ENCODE results near the gene RCOR1.
"Not testable (repeated sequence)": the region's sequence is repeated elsewhere in the genome, so short reads cannot be mapped to it uniquely, and the experiment has no call there.

Gene RCOR1

DNA sequence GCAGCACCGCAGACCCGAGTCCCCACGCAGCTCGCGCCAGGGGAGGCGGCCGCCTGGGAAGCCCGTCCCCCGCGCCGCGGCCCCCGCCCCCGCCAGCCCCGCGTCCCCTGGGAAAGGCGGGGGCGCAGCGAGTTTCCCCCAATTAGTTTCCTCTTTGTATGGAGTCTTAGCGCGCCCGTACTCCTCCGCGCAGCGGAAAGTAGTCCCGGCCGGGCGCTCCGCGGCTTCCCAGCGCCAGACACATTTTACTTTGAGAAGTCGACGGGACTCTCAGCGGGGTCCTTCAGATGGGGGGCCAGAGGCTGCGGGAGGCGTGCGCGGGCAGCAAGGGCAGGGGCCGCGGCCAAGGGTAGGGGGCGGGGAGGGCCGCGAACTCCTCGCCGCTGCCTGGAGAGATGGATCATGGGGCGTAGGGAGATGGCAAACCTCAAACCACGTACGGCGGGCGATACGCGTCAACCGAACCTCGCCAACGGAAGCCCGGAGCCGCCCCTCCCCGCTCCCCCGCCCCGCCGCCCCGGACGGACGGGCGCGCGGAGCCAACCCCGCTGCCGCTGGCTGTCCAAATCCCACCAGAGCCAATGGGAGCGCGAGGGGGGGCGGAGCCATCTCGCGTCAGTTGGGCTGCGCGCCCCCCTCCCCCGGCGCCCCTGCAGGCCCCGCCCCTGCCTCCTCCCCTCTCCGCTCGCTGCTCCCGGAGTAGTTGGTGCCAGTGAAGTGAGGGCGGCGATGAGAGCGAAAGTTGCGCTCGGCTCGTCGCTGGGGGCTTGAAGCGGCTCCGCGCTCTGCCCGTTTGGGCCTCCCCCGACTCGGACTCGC is at the start of gene RCOR1:
RCOR1 (plus strand) TSS at position 706 of the 819 bp plus-strand sequence. CDS start 238 bp downstream, outside the sequence.
- DNase-seq (ENCODE audit: low read depth), result peak; percentile 95
- peak within 1 kb of the TSS; percentile 95 for H3K4me3 ChIP-seq (ENCODE audit: low read depth, low read length)

DNA sequence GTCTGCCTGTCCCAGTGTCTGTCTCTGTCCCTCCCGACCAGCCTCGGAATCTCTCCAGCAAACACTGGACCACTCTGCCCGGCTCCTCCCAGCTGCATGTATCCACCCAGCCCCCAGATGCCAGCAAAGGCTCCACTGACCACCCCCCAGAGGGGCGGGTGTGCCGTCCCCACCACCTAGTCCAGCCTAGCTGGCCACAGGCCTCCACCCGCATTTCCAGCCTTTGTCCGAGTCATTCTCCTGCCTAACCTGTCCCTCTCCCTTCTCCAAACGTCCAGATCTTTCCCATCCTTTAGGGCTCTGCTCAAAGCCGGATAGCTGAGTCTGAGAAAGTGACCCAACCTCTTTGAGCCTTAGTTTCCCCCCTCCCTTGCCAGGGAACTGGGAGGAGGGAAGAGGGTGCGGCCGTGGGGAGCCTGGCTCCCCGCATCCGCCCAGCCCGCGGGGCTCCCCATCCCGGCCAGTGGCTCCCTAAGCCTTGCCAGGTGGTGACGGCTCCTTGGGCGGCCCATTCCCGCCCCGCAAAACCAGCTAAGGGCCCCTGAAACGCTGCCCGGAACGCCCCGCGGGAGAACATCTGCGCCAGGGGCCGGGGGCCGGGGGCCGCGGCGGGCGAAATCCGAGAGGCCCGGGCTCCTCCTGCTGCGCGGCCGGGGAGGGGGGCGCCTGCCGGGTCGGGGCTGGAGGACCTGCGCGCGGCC is 48.3 kb upstream of the RCOR1 start:
- no peak overlapping the region for H3K4me3 ChIP-seq (ENCODE audit: low read depth, low read length)
- no peak for DNase-seq (ENCODE audit: low read depth)

DNA sequence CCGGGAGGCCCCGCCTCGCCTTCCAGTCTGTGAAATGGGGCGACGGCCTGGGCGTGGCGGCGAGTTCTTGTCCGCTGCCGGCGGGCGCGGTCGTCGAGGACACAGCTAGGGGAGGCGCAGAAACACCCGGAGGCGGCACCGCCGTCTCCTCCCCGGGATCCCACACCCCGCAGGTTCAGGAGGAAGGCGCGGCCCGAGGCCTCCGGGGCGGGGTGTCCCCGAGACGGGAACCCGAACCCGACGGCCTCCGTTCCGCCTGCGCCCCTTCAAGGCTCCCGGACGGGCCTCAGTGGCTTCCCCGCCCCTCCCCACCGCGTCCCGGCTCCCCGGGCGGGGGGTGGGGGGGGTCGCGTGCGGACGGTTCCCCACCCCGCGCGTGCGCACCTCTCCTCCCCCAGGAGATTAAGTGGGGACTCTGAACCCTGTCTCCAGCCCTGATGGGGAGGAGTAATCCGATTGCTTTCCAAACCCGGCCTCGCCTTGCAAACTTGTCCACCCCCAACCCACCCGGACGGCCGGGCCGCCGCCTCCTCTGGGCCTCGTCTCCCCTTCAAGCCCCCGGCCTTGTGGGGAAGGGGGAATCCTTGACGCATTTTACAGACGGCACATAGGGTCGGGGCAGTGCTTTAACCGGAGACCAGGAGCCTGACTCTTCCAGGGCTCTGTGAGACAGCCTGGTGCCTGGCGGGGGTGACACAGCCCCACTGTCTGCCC is 47.5 kb upstream of the RCOR1 start:
- H3K4me3 ChIP-seq (ENCODE audit: low read depth, low read length), result no peak overlapping the region
- DNase-seq (ENCODE audit: low read depth), result no peak

DNA sequence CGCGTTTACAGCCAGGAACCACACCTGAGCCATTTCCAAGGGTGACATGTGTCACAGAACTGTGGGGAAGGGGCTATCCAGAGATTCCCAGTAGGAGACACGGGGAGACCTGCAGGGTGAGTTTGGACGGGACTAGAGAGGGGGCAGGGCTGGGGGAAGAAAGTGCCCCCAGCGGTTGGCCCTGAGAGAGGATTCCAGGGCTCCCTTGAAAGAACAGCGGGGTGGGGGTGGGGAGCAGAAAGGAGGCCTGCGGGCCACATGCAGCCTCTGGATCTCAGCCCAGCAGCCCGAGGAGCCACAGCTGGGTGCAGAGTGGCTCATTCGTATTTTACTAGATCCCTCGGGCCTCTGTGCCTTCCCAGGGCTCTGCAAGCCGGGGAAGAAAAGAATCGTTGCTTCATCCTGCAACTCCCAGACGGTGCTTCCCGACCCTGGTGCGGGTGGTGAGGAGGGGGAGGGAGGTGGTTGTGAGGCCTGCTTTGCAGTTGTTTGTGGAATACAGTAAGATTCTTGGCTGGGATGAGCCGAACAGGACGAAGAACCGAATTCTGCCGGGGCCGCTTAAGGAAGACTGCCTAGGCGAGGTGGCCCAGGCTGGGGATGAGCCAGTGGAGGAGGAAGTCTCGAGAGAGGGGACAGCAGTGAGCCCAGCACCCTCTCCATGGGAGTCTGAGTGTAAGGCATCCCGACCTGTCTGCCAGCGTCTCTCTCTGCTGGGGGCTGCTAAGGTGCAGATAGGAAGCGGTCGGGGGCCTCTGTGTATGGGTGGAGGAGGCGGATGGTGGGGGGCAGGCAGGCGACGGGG is 46.8 kb upstream of the RCOR1 start:
- no peak overlapping the region for H3K4me3 ChIP-seq (ENCODE audit: low read depth, low read length)
- no peak for DNase-seq (ENCODE audit: low read depth)

DNA sequence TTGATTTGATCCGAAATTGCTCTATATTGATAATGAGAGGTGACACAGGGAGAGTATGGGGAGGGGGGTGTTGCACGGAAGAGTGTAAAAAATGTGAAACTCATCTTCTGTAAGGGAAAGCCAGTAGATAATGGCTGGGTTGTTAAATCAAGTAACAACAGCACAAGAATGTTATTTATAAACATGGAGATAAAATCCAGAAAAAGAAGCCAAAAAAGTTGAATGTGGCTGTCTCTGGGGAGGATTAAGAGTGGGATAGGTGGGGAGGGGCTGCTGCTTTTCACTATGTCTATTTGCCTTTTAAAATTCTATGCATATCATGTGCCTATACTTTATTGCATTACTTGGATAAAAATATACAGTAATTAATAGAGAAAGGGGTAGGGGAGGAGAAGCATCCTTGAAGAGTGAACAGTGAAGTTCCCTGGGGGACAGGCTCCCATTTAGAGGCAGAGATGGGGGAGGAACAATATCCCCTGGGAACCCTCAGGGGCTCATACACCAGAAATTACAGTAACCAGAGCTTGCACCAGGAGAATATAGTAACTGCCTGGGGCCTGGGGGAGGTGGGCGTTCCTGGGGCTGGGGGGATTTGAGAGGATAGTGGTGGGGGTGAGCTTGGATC is 43.7 kb upstream of the RCOR1 start:
- no peak overlapping the region for H3K4me3 ChIP-seq (ENCODE audit: low read depth, low read length)
- DNase-seq (ENCODE audit: low read depth), result no peak

DNA sequence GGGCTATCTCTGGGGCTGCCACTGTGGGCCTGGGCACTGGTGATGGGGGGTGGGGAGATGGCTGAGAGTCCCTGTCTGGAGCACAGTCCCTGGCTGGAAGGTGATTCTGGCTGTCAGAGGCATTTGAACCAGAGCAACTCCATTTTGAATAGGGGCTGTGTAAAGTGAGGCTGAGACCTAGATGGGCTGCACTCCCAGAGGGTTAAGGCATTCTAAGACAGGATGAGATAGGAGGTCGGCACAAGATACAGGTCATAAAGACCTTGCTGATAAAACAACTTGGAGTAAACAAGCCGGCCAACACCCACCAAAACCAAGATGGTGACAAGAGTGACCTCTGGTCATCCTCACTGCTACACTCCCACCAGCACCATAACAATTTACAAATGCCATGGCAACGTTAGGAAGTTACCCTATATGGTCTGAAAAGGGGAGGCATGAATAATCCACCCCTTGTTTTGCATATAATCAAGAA is 41.5 kb upstream of the RCOR1 start:
- not testable (repeated sequence) for H3K4me3 ChIP-seq (ENCODE audit: low read depth, low read length); DNase-seq (ENCODE audit: low read depth)

DNA sequence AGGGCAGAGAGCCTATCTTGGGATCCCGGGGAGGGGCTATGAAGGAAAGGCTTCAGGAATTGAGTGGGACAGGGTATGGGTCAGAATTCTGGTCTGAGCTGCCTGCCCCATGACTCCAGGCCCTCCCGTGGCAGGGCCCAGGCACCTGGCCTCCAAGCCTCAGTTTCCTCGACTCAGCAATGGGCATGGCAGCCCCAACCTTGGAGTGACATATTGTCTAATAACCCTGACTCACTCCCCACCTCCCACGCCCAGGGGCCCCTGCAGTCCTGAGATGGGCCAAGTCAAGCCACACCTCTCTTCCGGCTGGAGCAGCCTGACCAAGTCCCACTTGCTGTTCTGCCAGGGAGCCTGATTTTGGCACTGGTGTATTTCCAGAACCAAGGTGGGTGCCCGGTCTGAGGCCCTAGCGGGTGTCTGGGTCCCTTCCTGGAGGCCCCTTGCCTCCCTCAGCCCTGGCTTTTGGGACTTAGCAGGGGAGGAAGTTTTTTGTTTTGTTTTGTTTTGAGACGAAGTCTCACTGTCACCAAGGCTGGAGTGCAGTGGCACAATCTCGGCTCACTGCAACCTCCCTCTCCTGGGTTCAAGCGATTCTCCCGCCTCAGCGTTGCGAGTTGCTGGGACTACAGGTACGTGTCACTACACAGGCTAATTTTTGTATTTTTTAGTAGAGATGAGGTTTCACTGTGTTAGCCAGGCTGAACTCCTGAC is 40.3 kb upstream of the RCOR1 start:
- no peak for DNase-seq (ENCODE audit: low read depth)
- peak overlapping the region; percentile 17 for H3K4me3 ChIP-seq (ENCODE audit: low read depth, low read length)

DNA sequence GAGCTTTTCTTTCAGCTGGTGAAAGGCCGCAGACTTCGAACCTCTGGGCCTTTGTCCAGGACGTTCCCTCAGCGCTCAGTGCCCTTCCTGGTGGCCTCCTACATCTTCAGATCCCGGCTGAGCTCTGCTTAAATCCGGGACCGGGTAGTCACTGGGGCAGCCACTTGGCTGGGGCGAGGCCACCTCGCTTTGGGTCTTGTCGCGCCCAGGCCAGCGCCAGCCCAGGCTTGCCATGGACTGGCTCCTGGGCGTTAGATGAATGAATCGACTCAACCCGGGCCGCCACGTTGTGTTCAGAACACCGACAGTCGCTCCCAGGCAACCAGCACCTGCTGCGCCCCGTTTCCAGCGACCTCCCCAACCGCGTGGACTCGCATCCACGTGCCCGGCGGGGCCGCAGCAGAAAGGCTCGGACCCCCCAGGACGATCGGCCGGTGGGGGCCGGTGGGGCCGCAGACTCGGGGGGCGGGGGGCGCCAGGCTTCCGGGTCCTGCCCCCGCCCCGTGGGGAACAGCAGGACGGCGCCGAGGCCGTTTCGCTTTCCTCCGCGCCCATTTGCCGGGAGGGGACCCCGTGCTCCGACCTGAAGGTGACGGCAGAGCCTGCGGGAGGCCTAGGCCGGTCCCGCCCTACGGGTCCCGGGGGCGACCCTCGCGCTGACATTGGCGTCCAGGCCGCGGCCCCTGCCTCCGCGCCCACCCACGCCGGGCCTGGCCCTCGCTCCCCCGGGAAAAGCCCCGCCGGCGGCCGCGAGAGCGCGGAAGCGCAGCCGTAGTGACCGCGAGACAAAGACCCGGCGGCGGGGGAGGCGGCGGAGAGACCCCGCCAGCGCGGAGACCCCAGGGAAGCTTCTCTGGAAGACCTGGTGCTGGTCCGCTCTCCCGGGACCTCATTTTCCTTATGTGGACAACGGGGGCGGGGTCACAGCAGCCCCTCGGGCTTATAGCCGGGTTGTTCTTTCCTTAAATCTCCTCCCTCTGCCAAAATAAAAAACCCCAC is 37.3 kb upstream of the RCOR1 start:
- DNase-seq (ENCODE audit: low read depth), result no peak
- H3K4me3 ChIP-seq (ENCODE audit: low read depth, low read length), result peak overlapping the region; percentile 49

DNA sequence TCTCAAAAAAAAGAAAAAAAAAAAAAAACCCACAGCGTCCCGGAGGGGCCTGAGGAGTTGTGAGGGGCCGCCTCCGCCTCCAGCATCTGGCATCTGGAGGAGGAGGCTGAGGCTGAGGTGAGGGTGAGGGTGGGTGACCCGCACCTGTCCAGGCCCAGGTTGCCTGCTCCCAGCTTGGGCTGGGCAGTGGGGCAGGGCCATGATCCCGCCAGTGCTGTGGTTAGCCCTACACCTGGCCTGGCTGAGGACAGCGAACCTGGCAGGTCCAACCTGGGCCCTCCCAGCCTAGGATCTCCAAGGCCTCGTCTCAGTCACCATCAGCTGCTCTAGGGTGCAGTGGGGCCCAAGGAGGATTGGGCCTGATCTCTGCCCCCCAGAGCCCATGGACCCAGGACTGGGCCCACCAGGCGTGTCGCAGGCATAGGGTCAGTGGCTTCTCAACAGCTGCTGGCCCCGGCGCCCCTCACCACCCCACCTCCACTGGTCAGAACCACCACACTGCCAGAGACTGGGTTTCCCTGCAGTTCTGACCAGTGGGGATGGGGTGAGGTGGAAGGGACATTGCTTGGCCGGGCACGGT is 36.3 kb upstream of the RCOR1 start:
- DNase-seq (ENCODE audit: low read depth), result no peak
- no peak overlapping the region for H3K4me3 ChIP-seq (ENCODE audit: low read depth, low read length)

DNA sequence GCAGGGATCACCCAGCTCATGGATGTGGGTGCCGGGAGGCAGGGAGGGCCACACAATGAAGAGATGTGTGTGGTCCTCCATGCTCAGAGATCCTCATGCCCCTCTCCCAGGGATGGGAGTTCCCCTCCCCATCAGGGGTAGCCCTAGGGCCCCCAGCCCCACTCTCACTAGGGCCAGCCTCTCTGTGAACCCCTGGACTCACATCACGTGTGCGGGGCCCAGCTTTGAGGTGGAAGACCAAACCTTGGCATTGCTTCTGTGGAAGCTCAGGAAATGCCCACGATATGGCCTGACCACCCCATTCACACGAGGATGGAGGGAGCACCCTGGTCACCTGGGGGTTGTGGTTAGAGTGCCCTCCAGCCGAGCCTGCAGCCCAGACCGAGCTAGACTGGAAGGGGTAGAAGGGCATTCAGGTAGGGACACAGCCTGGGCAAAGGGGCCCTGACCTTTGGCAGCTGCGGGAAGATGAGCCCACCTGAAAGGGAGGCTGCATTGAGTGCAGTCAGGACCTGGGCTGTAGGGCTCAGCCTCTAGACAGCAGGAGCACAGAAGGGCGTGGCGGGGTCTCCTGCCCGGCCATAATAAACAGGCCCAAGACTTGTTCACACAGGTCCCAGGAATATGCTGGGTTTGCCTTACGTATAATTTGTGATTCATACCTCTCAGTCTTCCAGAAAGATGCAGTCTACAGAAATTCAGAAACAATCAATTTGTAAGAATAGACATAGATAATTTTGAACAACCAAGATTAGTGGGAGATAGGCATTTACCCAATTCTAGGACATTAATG is 34.8 kb upstream of the RCOR1 start:
- no peak overlapping the region for H3K4me3 ChIP-seq (ENCODE audit: low read depth, low read length)

DNA sequence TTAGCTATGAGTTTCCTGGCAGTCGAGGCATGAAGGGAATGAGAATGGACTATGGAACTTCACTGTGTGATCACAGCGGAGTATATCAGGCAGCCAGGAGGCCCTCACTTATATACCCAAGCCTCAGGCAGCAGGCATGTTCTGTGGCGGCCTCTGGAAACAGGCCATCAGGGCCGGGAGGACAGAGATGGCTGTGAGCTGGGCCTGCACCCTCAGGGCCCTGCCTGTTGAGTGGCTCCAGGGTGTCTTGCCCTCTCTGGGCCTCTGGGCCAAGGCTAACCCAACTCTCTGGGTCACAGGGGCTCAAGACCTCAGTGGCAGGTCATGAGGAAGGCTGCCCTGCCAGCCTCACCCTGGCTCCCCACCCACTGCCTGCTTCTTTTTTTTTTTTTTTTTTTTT is 33.9 kb upstream of the RCOR1 start:
- DNase-seq (ENCODE audit: low read depth), result no peak
- no peak overlapping the region for H3K4me3 ChIP-seq (ENCODE audit: low read depth, low read length)

More for the DNA sequence above, 34.8 kb upstream of the RCOR1 start:
- DNase-seq (ENCODE audit: low read depth), result no peak

DNA sequence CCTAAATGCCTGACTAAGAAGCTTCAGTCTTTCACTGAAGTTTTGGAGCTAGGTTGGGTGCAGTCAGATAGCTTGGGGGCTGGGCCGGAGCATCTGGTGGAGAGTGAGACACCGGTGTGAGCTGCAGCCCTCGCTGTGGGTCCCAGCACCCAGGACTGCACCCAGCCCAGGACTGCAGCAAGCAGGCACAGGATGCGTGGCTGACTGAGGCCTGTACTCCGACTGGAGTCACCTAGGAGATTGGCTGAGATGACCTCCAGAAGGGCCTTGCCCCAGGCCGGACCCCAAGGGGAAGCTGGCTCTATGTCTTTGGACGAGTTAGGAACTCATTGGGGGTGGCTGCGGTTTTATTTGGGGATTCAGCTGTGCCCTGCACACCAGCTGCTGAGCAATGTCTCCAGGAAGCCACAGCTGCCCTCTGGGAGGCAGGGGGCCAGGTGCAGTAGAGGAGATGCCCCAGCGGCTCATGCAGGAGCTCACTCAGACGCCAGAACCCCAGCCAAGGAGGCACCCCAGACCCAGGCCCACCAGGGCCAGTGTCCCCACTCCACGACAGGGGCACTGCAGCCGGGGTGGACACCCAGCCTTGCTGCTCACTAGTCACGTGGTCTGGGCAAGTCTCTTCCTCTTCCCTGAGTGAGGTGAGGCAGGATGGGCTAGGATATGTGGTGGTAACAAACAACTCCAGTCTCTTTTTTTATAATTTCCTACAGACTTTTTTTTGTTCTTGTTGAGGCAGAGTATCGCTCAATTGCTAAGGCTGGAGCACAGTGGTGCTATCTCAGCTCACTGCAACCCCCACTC is 31.8 kb upstream of the RCOR1 start:
- no peak overlapping the region for H3K4me3 ChIP-seq (ENCODE audit: low read depth, low read length)
- peak; percentile 8 for DNase-seq (ENCODE audit: low read depth)

DNA sequence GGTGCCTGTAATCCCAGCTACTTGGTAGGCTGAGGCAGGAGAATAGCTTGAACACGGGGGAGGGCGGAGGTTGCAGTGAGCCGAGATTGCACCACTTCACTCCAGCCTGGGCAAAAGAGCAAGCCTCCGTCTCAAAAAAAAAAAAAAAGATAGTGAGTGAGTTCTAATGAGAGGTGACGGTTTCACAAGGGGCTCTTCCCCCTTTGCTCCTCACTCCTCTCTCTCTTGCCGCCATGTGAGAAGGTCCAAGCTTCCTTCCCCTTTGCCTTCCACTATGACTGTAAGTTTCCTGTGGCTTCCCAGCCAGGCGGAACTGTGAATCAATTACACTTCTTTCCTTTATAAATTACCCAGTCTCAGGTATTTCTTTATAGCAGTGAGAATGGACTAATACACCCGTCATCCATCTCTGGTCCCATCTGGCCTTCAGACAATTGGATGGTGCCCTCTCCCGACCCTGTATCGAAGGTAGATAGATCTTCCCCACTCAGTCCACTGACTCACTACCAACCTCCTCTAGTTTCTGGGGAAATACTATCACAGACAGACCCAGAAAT is 27.0 kb upstream of the RCOR1 start:
- no peak for DNase-seq (ENCODE audit: low read depth)
- no peak overlapping the region for H3K4me3 ChIP-seq (ENCODE audit: low read depth, low read length)

DNA sequence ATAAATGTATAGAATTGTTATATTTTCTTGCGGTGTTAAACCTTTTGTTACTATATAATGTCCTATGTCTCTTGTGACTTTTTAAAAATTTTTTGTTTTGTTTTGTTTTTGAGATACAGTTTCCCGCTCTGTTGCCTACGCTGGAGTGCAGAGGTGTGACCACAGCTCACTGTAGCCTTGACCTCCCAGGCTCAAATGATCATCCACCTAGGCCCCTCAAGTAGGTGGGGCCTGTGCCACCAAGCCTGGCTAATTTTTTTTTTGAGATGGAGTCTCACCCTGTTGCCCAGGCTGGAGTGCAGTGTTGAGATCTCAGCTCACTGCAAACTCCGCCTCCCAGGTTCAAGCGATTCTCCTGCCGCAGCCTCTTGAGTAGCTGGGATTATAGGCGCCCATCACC is 26.5 kb upstream of the RCOR1 start:
- H3K4me3 ChIP-seq (ENCODE audit: low read depth, low read length), result no peak overlapping the region
- no peak for DNase-seq (ENCODE audit: low read depth)

DNA sequence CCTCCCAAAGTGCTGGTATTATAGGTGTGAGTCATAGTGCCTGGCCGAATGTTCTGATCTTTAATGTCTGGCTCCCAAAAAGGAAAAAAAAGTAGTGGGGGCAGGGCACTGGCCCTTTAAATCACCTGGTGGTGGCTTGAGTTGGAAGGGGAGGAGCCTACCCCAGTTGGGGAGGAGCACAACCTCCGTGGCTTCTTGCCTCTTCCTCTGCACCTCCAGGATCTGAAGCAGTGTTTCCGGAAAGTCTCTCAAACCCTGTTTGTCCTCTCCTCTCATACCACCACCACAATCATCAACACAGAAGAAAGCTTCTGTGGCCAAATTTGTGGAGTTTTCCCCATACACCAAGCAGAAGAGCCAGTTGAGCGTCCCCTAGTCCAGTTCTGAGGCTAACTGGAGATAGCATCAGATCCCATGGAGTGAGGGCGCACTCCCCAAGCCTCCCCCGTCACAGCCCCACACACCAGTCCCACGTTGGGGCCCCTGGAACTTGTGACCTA is 24.3 kb upstream of the RCOR1 start:
- H3K4me3 ChIP-seq (ENCODE audit: low read depth, low read length), result no peak overlapping the region
- no peak for DNase-seq (ENCODE audit: low read depth)

Data from skeletal muscle cell (primary cell).